Kasumi-1 (cell line): ENCODE data around the gene LIN7B.

Experiments used
- DNase-seq, 2 experiments: peaks; one replicate each; lab custom pipeline; 2025; lab: John Stamatoyannopoulos, UW

LIN7B gene

DNA sequence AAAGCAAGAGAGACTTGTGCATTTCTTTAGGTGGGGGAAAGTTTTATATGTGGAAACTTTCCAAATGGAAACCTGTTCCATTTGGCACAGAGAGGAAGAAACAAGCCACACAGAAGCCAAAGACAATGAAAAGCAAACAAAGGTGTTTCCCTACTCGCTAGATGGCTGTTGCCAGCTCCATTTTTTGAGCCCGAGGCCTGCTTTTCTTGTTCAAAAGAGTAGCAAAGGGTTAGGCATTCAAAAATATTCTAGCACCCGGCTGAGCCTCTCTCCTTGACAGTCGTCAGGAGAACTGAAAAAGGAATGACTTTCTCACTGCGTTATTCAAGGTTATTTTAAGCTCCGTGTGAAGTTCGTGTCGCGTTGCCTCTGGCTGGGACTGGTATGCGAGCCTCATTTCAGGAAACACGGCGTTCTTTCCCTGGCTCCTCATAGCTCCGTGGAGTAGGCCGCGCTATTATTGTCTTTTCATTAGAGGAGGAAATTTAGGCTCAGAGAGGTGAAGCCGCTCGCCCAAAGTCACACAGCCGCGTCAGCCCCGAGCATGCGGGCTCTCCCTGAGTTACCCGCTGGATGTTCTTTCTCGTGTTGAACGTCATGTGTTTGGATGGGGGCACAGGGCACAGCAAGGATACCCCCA lies 51.1 kb downstream of the LIN7B start:
- DNase-seq = no peak

DNA sequence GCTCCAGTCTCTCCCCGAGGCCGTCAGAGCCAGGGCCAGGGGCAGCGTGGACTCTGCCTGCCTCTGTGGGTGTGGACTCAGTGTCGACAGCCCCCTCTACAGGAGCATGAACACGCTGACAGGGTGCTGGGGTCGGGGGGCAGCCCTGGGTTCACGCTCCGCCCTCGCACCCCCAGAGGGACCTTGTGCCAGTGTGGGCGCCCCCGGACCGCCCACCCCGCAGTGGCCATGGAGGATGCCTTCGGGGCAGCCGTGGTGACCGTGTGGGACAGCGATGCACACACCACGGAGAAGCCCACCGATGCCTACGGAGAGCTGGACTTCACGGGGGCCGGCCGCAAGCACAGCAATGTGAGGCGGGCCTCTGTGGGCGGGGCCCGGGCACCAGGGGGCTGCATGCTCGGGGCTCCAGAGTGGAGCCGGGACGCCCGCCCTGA lies 51.7 kb downstream of the LIN7B start:
- no peak for DNase-seq

DNA sequence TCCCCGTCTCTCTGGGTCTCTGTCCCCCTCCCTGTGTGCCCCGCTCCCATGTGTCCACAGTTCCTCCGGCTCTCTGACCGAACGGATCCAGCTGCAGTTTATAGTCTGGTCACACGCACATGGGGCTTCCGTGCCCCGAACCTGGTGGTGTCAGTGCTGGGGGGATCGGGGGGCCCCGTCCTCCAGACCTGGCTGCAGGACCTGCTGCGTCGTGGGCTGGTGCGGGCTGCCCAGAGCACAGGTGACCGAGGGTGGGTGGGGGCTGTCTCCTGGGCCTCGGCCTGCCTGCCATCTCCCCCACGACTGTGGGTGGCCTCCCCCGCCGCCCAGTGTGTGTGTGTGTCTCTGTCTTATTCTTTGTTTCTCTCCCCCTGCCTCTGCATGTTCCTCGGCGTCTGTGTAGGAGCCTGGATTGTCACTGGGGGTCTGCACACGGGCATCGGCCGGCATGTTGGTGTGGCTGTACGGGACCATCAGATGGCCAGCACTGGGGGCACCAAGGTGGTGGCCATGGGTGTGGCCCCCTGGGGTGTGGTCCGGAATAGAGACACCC lies 53.8 kb downstream of the LIN7B start:
- no peak for DNase-seq
